Measurements from ENCODE around the gene DET1. TPM values are rescaled to one million over a fixed set of nuclear protein-coding genes. Genes with fewer than 3 reads are reported as not detected.
A peak's percentile ranks its signal among the peaks of the same experiment; 100 is the strongest.

Gene DET1
- total RNA-seq, 1 experiment from 2014 or later = 6.1 TPM

GRCh38 chr15:88498996-88499395 lies 47.5 kb downstream of the DET1 start:
- Mint-ChIP-seq H3K4me1 (peaks cover 14% of the 10 kb centered on the region), H3K36me3 (no peaks in the 10 kb centered on the region), H3K4me3 (no peak overlapping the region), H3K27ac (no peak overlapping the region), H3K27me3 (ENCODE audit: low read depth) (peaks cover 21% of the 10 kb centered on the region), H3K9me3 (no peaks in the 10 kb centered on the region)
- ATAC-seq (no peak), DNase-seq (ENCODE audit: low spot score) (no peak)
- no peak for TF ChIP-seq NR3C1 (CRISPR knock-in tag; conservative IDR thresholded peaks at IDR 0.05; ENCODE audit: low read depth)
- TF ChIP-seq PRRX2 (CRISPR knock-in tag; IDR thresholded peaks at IDR 0.05) = no peak
- TF ChIP-seq FOXK1 (CRISPR knock-in tag; IDR thresholded peaks at IDR 0.05) = no peak
- no peak for TF ChIP-seq JAZF1 (CRISPR knock-in tag; IDR thresholded peaks at IDR 0.05)
- no peak for TF ChIP-seq ZNF532 (CRISPR knock-in tag; IDR thresholded peaks at IDR 0.05; ENCODE audit: borderline replicate concordance)
- no peak for TF ChIP-seq USF2 (CRISPR knock-in tag; IDR thresholded peaks at IDR 0.05)
- CTCF ChIA-PET = no interaction called here
- POLR2A ChIA-PET = no interaction called here

GRCh38 chr15:88497109-88497765 lies 49.2 kb downstream of the DET1 start:
- peaks cover 6% of the 10 kb centered on the region for H3K27me3 Mint-ChIP-seq (ENCODE audit: low read depth)
- H3K4me1 Mint-ChIP-seq = peaks cover 6% of the 10 kb centered on the region; the same call in 1 of the 2 replicates
- CTCF ChIA-PET = no interaction called here
- no peaks in the 10 kb centered on the region for H3K9me3 Mint-ChIP-seq
- no peak for TF ChIP-seq TP53 (CRISPR knock-in tag; IDR thresholded peaks at IDR 0.05)
- H3K27ac Mint-ChIP-seq = peak overlapping the region; percentile 11; the same call in 1 of the 2 replicates
- no peak overlapping the region for H3K4me3 Mint-ChIP-seq
- H3K36me3 Mint-ChIP-seq = no peaks in the 10 kb centered on the region
- ATAC-seq (no peak), DNase-seq (ENCODE audit: low spot score) (no peak)
- POLR2A ChIA-PET = no interaction called here

GRCh38 chr15:88493844-88494243 lies 52.6 kb downstream of the DET1 start:
- ChIA-PET CTCF (interaction anchor here (0.6 kb wide), 1 partner anchor 21 kb away, joined by 4 read pairs; no protein-coding TSS in a partner anchor), POLR2A (no interaction called here)
- no peaks in the 10 kb centered on the region for H3K9me3 Mint-ChIP-seq
- H3K4me3 Mint-ChIP-seq = no peak overlapping the region
- DNase-seq (ENCODE audit: low spot score) = no peak
- peaks cover 16% of the 10 kb centered on the region for H3K4me1 Mint-ChIP-seq
- no peak for ATAC-seq
- no peaks in the 10 kb centered on the region for H3K36me3 Mint-ChIP-seq
- no peaks in the 10 kb centered on the region for H3K27me3 Mint-ChIP-seq (ENCODE audit: low read depth)
- TF ChIP-seq SMAD3 (CRISPR knock-in tag; IDR thresholded peaks at IDR 0.05; ENCODE audit: borderline replicate concordance) (no peak), USF2 (CRISPR knock-in tag; IDR thresholded peaks at IDR 0.05) (no peak), ATF3 (CRISPR knock-in tag; conservative IDR thresholded peaks at IDR 0.05) (no peak), GABPB1 (CRISPR knock-in tag; IDR thresholded peaks at IDR 0.05) (no peak), NFE2L1 (CRISPR knock-in tag; IDR thresholded peaks at IDR 0.05) (no peak), TP53 (CRISPR knock-in tag; IDR thresholded peaks at IDR 0.05) (no peak), ZNF317 (CRISPR knock-in tag; IDR thresholded peaks at IDR 0.05; ENCODE audit: borderline replicate concordance, low read depth) (no peak), CBFB (CRISPR knock-in tag; IDR thresholded peaks at IDR 0.05; ENCODE audit: low read depth) (no peak), ZBTB43 (CRISPR knock-in tag; IDR thresholded peaks at IDR 0.05) (no peak), USF1 (CRISPR knock-in tag; IDR thresholded peaks at IDR 0.05) (no peak), KAT7 (CRISPR knock-in tag; IDR thresholded peaks at IDR 0.05; ENCODE audit: borderline replicate concordance) (no peak), SOX15 (CRISPR knock-in tag; IDR thresholded peaks at IDR 0.05) (no peak)
- no peak overlapping the region for H3K27ac Mint-ChIP-seq
